HepG2 (cell line): ENCODE results near the gene PDIA4. TPM values are rescaled to one million over a fixed set of nuclear protein-coding genes. Genes with fewer than 3 reads are reported as not detected.

ENCODE experiments used
- ATAC-seq: fragments of 200-7000 bp; cut with Tn5 transposase; 3 replicates; pipeline ENCODE4 v1.9.1; 2020; ENCODE audit warnings: mild to moderate bottlenecking, moderate library complexity
- BruUV-seq: library from RNA; stranded (reverse); fragments of 400-500 nt; replicated peaks from 2 replicates; lab custom pipeline; 2021; lab: Mats Ljungman, UMichigan
- CTCF ChIA-PET: fragments of 300-600 bp; formaldehyde crosslinking; extraction: SDS; loops from one replicate; lab custom pipeline; 2021; ENCODE audit warnings: low total read pairs, inconsistent platforms, low intra/inter-chr PET ratio; lab: Yijun Ruan, JAX
- POLR2A ChIA-PET: fragments of 350-600 bp; sonication (Branson Sonifier 250); formaldehyde crosslinking; loops from one replicate; lab custom pipeline; 2020; ENCODE audit warnings: antibody characterized with exemption, inconsistent platforms; lab: Yijun Ruan, JAX
- DNase-seq: peaks from one replicate; pipeline ENCODE4 v3.0.0-alpha.2; 2015; ENCODE audit warnings: low spot score
- FAIRE-seq: peaks from 3 replicates; lab custom pipeline; 2011; peaks lifted over from hg19 to GRCh38; lab: Jason Lieb, UNC
- H2AFZ ChIP-seq: one replicate; pipeline ENCODE4 v1.6.1; 2011; ENCODE audit warnings: low read length, inconsistent platforms
- H3K27ac ChIP-seq: fragments of 300-600 bp; 3 replicates; pipeline ENCODE4 v1.8.0; 2011; ENCODE audit warnings: mixed run types, mild to moderate bottlenecking, mixed read lengths, low read length, inconsistent platforms; ENCODE audit not compliant: insufficient read depth; ENCODE audit errors: extremely low read length
- H3K27me3 ChIP-seq, 2 experiments: fragments of 200-600 bp in 1 of 2; 2 replicates in 1 of 2; 3 replicates in 1 of 2; pipeline versions ENCODE4 v1.6.0 to v1.8.0; 2011; ENCODE audit warnings: low read length in 2 of 2, mild to moderate bottlenecking in 2 of 2, moderate library complexity in 2 of 2, inconsistent platforms in 1 of 2; ENCODE audit not compliant: insufficient read depth in 2 of 2, control insufficient read depth in 1 of 2
- H3K36me3 ChIP-seq, 2 experiments: fragments of 200-600 bp in 1 of 2; replicated peaks in 1 of 2; 2 replicates in 1 of 2; 3 replicates in 1 of 2; pipeline versions ENCODE4 v1.5.1 to v1.8.0; 2011; ENCODE audit warnings: low read length in 2 of 2, inconsistent platforms in 1 of 2; ENCODE audit not compliant: insufficient read depth in 2 of 2, control insufficient read depth in 1 of 2
- H3K4me1 ChIP-seq: 2 replicates; pipeline ENCODE4 v1.5.1; 2012; ENCODE audit warnings: low read length, inconsistent platforms; ENCODE audit not compliant: insufficient read depth
- H3K4me2 ChIP-seq: 2 replicates; pipeline ENCODE4 v1.6.0; 2011; ENCODE audit warnings: low read depth, low read length, inconsistent platforms
- H3K4me3 ChIP-seq, 3 experiments: fragments of 200-600 bp in 1 of 3; sonication (generic), shearing (Covaris generic) in 1 of 3; replicated peaks in 1 of 3; 2 replicates each; pipeline ENCODE4 v1.5.1; 2011 to 2016; ENCODE audit warnings: low read length in 3 of 3, inconsistent platforms in 2 of 3, low read depth in 2 of 3, mild to moderate bottlenecking in 2 of 3, control low read depth in 1 of 3, mixed read lengths in 1 of 3; ENCODE audit not compliant: insufficient read depth in 1 of 3
- H3K79me2 ChIP-seq: one replicate; pipeline ENCODE4 v1.6.1; 2011; ENCODE audit warnings: low read length, inconsistent platforms; ENCODE audit not compliant: insufficient read depth
- H3K9ac ChIP-seq: 2 replicates; pipeline ENCODE4 v1.6.0; 2011; ENCODE audit warnings: mild to moderate bottlenecking, low read depth, low read length, inconsistent platforms; ENCODE audit not compliant: insufficient read depth
- H3K9me3 ChIP-seq: 2 replicates; pipeline ENCODE4 v1.5.1; 2012; ENCODE audit warnings: mild to moderate bottlenecking, low read length
- H4K20me1 ChIP-seq: 2 replicates; pipeline ENCODE4 v1.6.0; 2011; ENCODE audit warnings: inconsistent platforms, mild to moderate bottlenecking, low read length, moderate library complexity; ENCODE audit not compliant: insufficient read depth
- GATA4 ChIP-seq: sonication (generic); IDR thresholded peaks from 2 replicates; pipeline ENCODE4 v1.6.1; 2016; ENCODE audit warnings: antibody characterized with exemption, low read depth, borderline replicate concordance
- GFI1 ChIP-seq: sonication (generic); formaldehyde crosslinking; IDR thresholded peaks from 2 replicates; pipeline ENCODE4 v1.5.0; 2020; ENCODE audit warnings: missing genetic modification reagents, mild to moderate bottlenecking, borderline replicate concordance
- JDP2 ChIP-seq: sonication (generic); formaldehyde crosslinking; IDR thresholded peaks from 2 replicates; pipeline ENCODE4 v1.8.1; 2022; ENCODE audit warnings: missing genetic modification reagents, borderline replicate concordance
- MNT ChIP-seq: fragments of 450-650 bp; IDR thresholded peaks from 2 replicates; pipeline ENCODE4 v1.6.1; 2016
- MXD4 ChIP-seq: IDR thresholded peaks from 2 replicates; pipeline ENCODE4 v1.6.1; 2016; ENCODE audit warnings: mild to moderate bottlenecking, missing biosample characterization, missing genetic modification reagents
- RARA ChIP-seq: IDR thresholded peaks from 2 replicates; pipeline ENCODE4 v1.6.1; 2016; ENCODE audit warnings: missing genetic modification reagents, missing compliant biosample characterization
- RORA ChIP-seq: sonication (generic); formaldehyde crosslinking; IDR thresholded peaks from 2 replicates; pipeline ENCODE4 v1.5.0; 2020; ENCODE audit warnings: mild to moderate bottlenecking, missing genetic modification reagents, moderate library complexity
- SCMH1 ChIP-seq: sonication (generic); formaldehyde crosslinking; IDR thresholded peaks from 2 replicates; pipeline ENCODE4 v1.9.0; 2021; ENCODE audit warnings: missing genetic modification reagents, mild to moderate bottlenecking, borderline replicate concordance
- SRY ChIP-seq: sonication (generic); formaldehyde crosslinking; IDR thresholded peaks from 2 replicates; pipeline ENCODE4 v1.8.0; 2022; ENCODE audit warnings: mild to moderate bottlenecking, missing genetic modification reagents
- TP53 ChIP-seq: sonication (generic); formaldehyde crosslinking; conservative IDR thresholded peaks from 2 replicates; pipeline ENCODE4 v1.4.0; 2020; ENCODE audit warnings: missing genetic modification reagents
- ZBTB42 ChIP-seq: sonication (generic); formaldehyde crosslinking; IDR thresholded peaks from 2 replicates; pipeline ENCODE4 v1.5.0; 2020; ENCODE audit warnings: mild to moderate bottlenecking, missing genetic modification reagents
- ZNF207 ChIP-seq: fragments of 450-650 bp; IDR thresholded peaks from 2 replicates; pipeline ENCODE4 v1.6.1; 2016; ENCODE audit warnings: antibody characterized with exemption, borderline replicate concordance
- ZNF616 ChIP-seq: sonication (generic); formaldehyde crosslinking; IDR thresholded peaks from 2 replicates; pipeline ENCODE4 v1.5.0; 2020; ENCODE audit warnings: low read depth, mild to moderate bottlenecking, missing genetic modification reagents
- ZNF704 ChIP-seq: sonication (generic); formaldehyde crosslinking; IDR thresholded peaks from 2 replicates; pipeline ENCODE4 v1.8.1; 2023; ENCODE audit warnings: mild to moderate bottlenecking, inconsistent platforms, moderate library complexity, missing genetic modification reagents, borderline replicate concordance
- WGBS: methylation state at CpG from one replicate; pipeline ENCODE4 v1.1.6; 2017; ENCODE audit warnings: low lambda C conversion rate; 5-methylcytosine and 5-hydroxymethylcytosine counted together
- in situ Hi-C: cut with HindIII; loops from 2 replicates; pipeline ENCODE4 v1.10.0; 2017; ENCODE audit warnings: low pct_unique_long_range_greater_than_20kb; ENCODE audit not compliant: extremely low pct_ligation_motif_present
- intact Hi-C: fragments of 100-400 bp; cut with micrococcal nuclease; formaldehyde crosslinking; loops from one replicate; pipeline ENCODE4 v1.10.0; 2022; ENCODE audit not compliant: unreplicated experiment
- polyA plus RNA-seq, 8 experiments: library from polyadenylated mRNA; depleted of rRNA in 3 of 8; stranded (reverse) in 7 of 8; unstranded in 1 of 8; fragments of >200 nt; fragmentation: Illumina TruSeq in 4 of 8; extraction: Trizol in 4 of 8; gene quantifications; 2 replicates each; pipeline versions ENCODE4 v1.2.1 to v1.2.3, GENCODE V29; 2011 to 2016; ENCODE audit warnings: low read depth in 4 of 8, missing spikeins in 1 of 8, mixed read lengths in 1 of 8; ENCODE audit not compliant: insufficient read depth in 1 of 8
- total RNA-seq, 5 experiments: library from RNA; depleted of rRNA; stranded (reverse); fragments of >200 nt; fragmentation: Illumina TruSeq; extraction: Trizol; gene quantifications; 2 replicates each; pipeline ENCODE4 v1.2.3, GENCODE V29; 2016; ENCODE audit warnings: low read depth in 1 of 5
- TF ChIP-seq, protein P1 (sequence below): sonication (generic); formaldehyde crosslinking; IDR thresholded peaks from 2 replicates; pipeline ENCODE4 v1.4.0; 2020; ENCODE audit warnings: missing genetic modification reagents, borderline replicate concordance

The PDIA4 gene
- total and polyA plus RNA-seq, 2 of the 13 experiments (the other 11 are each of a cell fraction or from before 2014, with no cell fraction given): 278 to 402 TPM

- Histone ChIP-seq H3K4me2 (no peak overlapping the region), H3K4me1 (peaks cover 6% of the 10 kb centered on the region; the same call in 1 of the 2 replicates), H3K27me3 (no peaks in the 10 kb centered on the region), H2AFZ (no peak overlapping the region), H3K79me2 (no peaks in the 10 kb centered on the region), H3K27ac (no peak overlapping the region), H3K4me3 (no peak overlapping the region), H3K9ac (no peak overlapping the region), H4K20me1 (no peaks in the 10 kb centered on the region), H3K9me3 (no peaks in the 10 kb centered on the region), H3K36me3 (peaks cover 46 to 93% of the 10 kb centered on the region in 2 experiments)
- intact Hi-C loops (no loop called here), in situ Hi-C loops (no loop called here)
- BruUV-seq: no TSS peak
- ATAC-seq (no peak), DNase-seq (no peak), FAIRE-seq (no peak)
- WGBS: 100% methylated on average over 1 of the region's 3 CpGs
- ChIA-PET POLR2A (no interaction called here), CTCF (interaction anchor here (2.7 kb wide), 1 partner anchor 59 kb away, joined by 18 read pairs; no protein-coding TSS in a partner anchor)
- TF ChIP-seq GATA4: no peak
- TF ChIP-seq JDP2 (CRISPR knock-in tag): no peak
- no peak for TF ChIP-seq ZNF207
- TF ChIP-seq MNT: no peak
- TF ChIP-seq MXD4 (CRISPR knock-in tag): no peak
- TF ChIP-seq ZNF616 (CRISPR knock-in tag): no peak
- TF ChIP-seq RORA (CRISPR knock-in tag): no peak
- no peak for TF ChIP-seq ZNF704 (CRISPR knock-in tag)
- no peak for TF ChIP-seq ZBTB42 (CRISPR knock-in tag)
- TF ChIP-seq, protein P1, sequence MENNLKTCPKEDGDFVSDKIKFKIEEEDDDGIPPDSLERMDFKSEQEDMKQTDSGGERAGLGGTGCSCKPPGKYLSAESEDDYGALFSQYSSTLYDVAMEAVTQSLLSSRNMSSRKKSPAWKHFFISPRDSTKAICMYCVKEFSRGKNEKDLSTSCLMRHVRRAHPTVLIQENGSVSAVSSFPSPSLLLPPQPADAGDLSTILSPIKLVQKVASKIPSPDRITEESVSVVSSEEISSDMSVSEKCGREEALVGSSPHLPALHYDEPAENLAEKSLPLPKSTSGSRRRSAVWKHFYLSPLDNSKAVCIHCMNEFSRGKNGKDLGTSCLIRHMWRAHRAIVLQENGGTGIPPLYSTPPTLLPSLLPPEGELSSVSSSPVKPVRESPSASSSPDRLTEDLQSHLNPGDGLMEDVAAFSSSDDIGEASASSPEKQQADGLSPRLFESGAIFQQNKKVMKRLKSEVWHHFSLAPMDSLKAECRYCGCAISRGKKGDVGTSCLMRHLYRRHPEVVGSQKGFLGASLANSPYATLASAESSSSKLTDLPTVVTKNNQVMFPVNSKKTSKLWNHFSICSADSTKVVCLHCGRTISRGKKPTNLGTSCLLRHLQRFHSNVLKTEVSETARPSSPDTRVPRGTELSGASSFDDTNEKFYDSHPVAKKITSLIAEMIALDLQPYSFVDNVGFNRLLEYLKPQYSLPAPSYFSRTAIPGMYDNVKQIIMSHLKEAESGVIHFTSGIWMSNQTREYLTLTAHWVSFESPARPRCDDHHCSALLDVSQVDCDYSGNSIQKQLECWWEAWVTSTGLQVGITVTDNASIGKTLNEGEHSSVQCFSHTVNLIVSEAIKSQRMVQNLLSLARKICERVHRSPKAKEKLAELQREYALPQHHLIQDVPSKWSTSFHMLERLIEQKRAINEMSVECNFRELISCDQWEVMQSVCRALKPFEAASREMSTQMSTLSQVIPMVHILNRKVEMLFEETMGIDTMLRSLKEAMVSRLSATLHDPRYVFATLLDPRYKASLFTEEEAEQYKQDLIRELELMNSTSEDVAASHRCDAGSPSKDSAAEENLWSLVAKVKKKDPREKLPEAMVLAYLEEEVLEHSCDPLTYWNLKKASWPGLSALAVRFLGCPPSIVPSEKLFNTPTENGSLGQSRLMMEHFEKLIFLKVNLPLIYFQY (CRISPR knock-in tag): no peak
- no peak for TF ChIP-seq TP53
- TF ChIP-seq SCMH1 (CRISPR knock-in tag): no peak
- TF ChIP-seq GFI1: no peak
- no peak for TF ChIP-seq RARA
- no peak for TF ChIP-seq SRY (CRISPR knock-in tag)
Measured at GRCh38 chr7:149007146-149007545, 21.2 kb downstream of the PDIA4 start.
